NCI-H1436 (cell line): ENCODE measurements around the gene ADGRL4.
"Not testable (repeated sequence)": the region's sequence is repeated elsewhere in the genome, so short reads cannot be mapped to it uniquely, and the experiment has no call there.

Source experiments
- DNase-seq: peaks from one replicate; lab custom pipeline; 2025; lab: John Stamatoyannopoulos, UW

Gene ADGRL4

GRCh38 chr1:79006564-79006963 is at the start of gene ADGRL4:
TSS of gene ADGRL4 (minus strand) at chr1:79006730. CDS start at chr1:79006654, 76 bp downstream.
- no peak for DNase-seq

GRCh38 chr1:79055856-79056255 is 49.3 kb upstream of the ADGRL4 start:
- no peak for DNase-seq

- DNase-seq = no peak
These were observed 46.4 kb upstream of the ADGRL4 start for GRCh38 chr1:79052829-79053449.

- DNase-seq = no peak
These were observed 38.6 kb upstream of the ADGRL4 start for GRCh38 chr1:79044974-79045650.

GRCh38 chr1:79043506-79043905 is 37.0 kb upstream of the ADGRL4 start:
- no peak for DNase-seq

- no peak for DNase-seq
These were observed 36.0 kb upstream of the ADGRL4 start for GRCh38 chr1:79042539-79042938.

GRCh38 chr1:79042117-79042516 is 35.6 kb upstream of the ADGRL4 start:
- DNase-seq = no peak

GRCh38 chr1:79041666-79042065 is 35.1 kb upstream of the ADGRL4 start:
- DNase-seq = no peak

GRCh38 chr1:79040424-79041082 is 34.0 kb upstream of the ADGRL4 start:
- DNase-seq = no peak

GRCh38 chr1:79037085-79037484 is 30.6 kb upstream of the ADGRL4 start:
- DNase-seq = no peak

GRCh38 chr1:79012500-79012899 is 6.0 kb upstream of the ADGRL4 start:
- DNase-seq = no peak

GRCh38 chr1:79010589-79010988 is 4.1 kb upstream of the ADGRL4 start:
- no peak for DNase-seq

GRCh38 chr1:79005945-79006344 is 585 bp downstream of the ADGRL4 start:
- DNase-seq = no peak

GRCh38 chr1:79004916-79005315 is 1.6 kb downstream of the ADGRL4 start:
- DNase-seq = no peak

GRCh38 chr1:78996791-78997190 is 9.7 kb downstream of the ADGRL4 start:
- no peak for DNase-seq

- no peak for DNase-seq
These were observed 19.5 kb downstream of the ADGRL4 start for GRCh38 chr1:78987042-78987441.

- DNase-seq = no peak
These were observed 26.0 kb downstream of the ADGRL4 start for GRCh38 chr1:78980511-78980910.

GRCh38 chr1:78972723-78973122 is 33.8 kb downstream of the ADGRL4 start:
- DNase-seq = no peak

GRCh38 chr1:78967091-78967490 is 39.4 kb downstream of the ADGRL4 start:
- not testable (repeated sequence) for DNase-seq

- no peak for DNase-seq
These were observed 47.8 kb downstream of the ADGRL4 start for GRCh38 chr1:78958711-78959110.

- no peak for DNase-seq
These were observed 55.7 kb downstream of the ADGRL4 start for GRCh38 chr1:78950826-78951225.

- no peak for DNase-seq
These were observed 57.3 kb downstream of the ADGRL4 start for GRCh38 chr1:78949227-78949626.

GRCh38 chr1:78919150-78919549 is 87.4 kb downstream of the ADGRL4 start:
- no peak for DNase-seq
